Smooth muscle cell (in vitro differentiated cells): ENCODE results near the gene PIMREG. TPM values are rescaled to one million over a fixed set of nuclear protein-coding genes. Genes with fewer than 3 reads are reported as not detected.

Source experiments
- DNase-seq: peaks from one replicate; lab custom pipeline; 2025; ENCODE audit not compliant: unreplicated experiment; lab: John Stamatoyannopoulos, UW
- H2AFZ ChIP-seq: fragments of 200-600 bp; sonication (generic); 2 replicates; pipeline ENCODE4 v1.6.0; 2016; ENCODE audit warnings: antibody characterized with exemption, low read depth, mild to moderate bottlenecking
- H3F3A ChIP-seq: fragments of 200-600 bp; sonication (generic); 2 replicates; pipeline ENCODE4 v1.6.0; 2017; ENCODE audit warnings: antibody characterized with exemption, low read depth
- H3K27ac ChIP-seq: fragments of 200-600 bp; sonication (generic); 2 replicates; pipeline ENCODE4 v1.5.1; 2016; ENCODE audit warnings: low read depth, mild to moderate bottlenecking
- H3K27me3 ChIP-seq: fragments of 200-600 bp; sonication (generic); 2 replicates; pipeline ENCODE4 v1.6.1; 2016; ENCODE audit warnings: low read depth, mild to moderate bottlenecking
- H3K36me3 ChIP-seq: fragments of 200-600 bp; sonication (generic); 2 replicates; pipeline ENCODE4 v1.5.1; 2016; ENCODE audit warnings: low read depth
- H3K4me1 ChIP-seq: fragments of 200-600 bp; sonication (generic); 2 replicates; pipeline ENCODE4 v1.5.1; 2016; ENCODE audit warnings: low read depth
- H3K4me2 ChIP-seq: fragments of 200-600 bp; sonication (generic); 2 replicates; pipeline ENCODE4 v1.6.0; 2016; ENCODE audit warnings: mild to moderate bottlenecking
- H3K4me3 ChIP-seq: fragments of 200-600 bp; sonication (generic); 2 replicates; pipeline ENCODE4 v1.5.1; 2016; ENCODE audit warnings: mild to moderate bottlenecking
- H3K79me2 ChIP-seq: fragments of 200-600 bp; sonication (generic); 2 replicates; pipeline ENCODE4 v1.6.0; 2016; ENCODE audit warnings: low read depth, mild to moderate bottlenecking
- H3K9ac ChIP-seq: fragments of 200-600 bp; sonication (generic); 2 replicates; pipeline ENCODE4 v1.6.0; 2016; ENCODE audit warnings: low read depth
- H3K9me3 ChIP-seq: fragments of 200-600 bp; sonication (generic); replicated peaks from 2 replicates; pipeline ENCODE4 v1.5.1; 2016; ENCODE audit warnings: low read depth
- H4K20me1 ChIP-seq: fragments of 200-600 bp; sonication (generic); 2 replicates; pipeline ENCODE4 v1.6.0; 2016; ENCODE audit warnings: low read depth
- WGBS: methylation state at CpG from one replicate; pipeline ENCODE4 v1.1.7; 2016; ENCODE audit warnings: low lambda C conversion rate; 5-methylcytosine and 5-hydroxymethylcytosine counted together
- polyA plus RNA-seq: library from polyadenylated mRNA; unstranded; fragments of >200 nt; fragmentation: Nextera tagmentation; extraction: Ambion mirVana; gene quantifications from 2 replicates; pipeline ENCODE4 v1.2.1, GENCODE V29; 2016
- total RNA-seq: library from RNA; depleted of rRNA; stranded (reverse); fragments of >200 nt; gene quantifications from 2 replicates; pipeline ENCODE4 v1.2.3, GENCODE V29; 2014
- TF ChIP-seq, protein P1 (sequence below): fragments of 200-600 bp; sonication (generic); IDR thresholded peaks from 2 replicates; pipeline ENCODE4 v1.5.1; 2017; ENCODE audit warnings: borderline replicate concordance, mild to moderate bottlenecking, antibody characterized with exemption; ENCODE audit not compliant: insufficient read depth, poor library complexity, severe bottlenecking

Gene PIMREG
- total and polyA plus RNA-seq, 2 experiments from 2014 or later: 3.5 to 11.7 TPM

DNA sequence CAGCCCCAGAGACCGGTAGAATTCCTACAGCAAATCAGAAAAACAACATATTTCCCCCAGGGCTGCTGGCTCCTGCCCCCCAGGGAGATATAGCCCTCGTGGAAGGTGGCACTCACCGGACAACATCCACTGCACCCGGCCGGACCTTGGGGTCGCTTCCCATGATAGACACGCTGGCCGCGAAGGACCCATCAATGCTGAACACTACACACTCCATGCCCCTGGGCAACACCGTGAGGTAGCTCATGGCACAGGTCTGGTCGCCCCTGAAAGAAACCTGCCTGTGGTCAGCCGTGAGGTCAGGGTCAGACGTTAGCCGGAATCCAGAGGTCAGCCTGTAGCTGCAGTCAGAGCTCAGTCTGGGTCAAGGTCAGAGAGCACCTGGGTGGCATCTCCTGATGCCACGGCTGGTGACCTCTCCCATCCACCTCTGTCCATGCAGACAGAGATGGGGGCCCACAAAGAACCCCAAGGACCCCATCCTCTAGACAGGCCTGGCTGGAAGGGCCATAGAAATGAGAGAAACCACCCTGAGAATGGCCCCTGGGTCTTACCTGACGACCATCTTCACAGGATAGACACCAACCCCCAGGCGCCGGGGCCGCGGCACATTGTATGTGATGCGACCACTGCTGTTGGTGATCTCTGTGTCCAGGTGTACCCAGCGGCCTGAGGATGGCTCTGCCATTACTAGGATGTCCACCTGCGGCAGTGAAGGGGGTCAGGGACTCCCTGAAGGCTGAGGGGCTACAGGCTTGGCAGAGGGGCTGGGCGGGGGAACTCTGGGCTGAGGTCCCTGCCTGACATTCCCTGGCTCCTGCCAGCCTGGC is 19.6 kb downstream of the PIMREG start:
- no peak overlapping the region for H3K9ac ChIP-seq
- H3K27ac ChIP-seq: no peak overlapping the region
- no peaks in the 10 kb centered on the region for H4K20me1 ChIP-seq
- H3K4me1 ChIP-seq: peaks cover 8% of the 10 kb centered on the region
- H3F3A ChIP-seq: no peaks in the 10 kb centered on the region
- no peaks in the 10 kb centered on the region for H3K27me3 ChIP-seq
- no peak overlapping the region for H3K4me3 ChIP-seq
- no peak for DNase-seq
- TF ChIP-seq, protein P1, sequence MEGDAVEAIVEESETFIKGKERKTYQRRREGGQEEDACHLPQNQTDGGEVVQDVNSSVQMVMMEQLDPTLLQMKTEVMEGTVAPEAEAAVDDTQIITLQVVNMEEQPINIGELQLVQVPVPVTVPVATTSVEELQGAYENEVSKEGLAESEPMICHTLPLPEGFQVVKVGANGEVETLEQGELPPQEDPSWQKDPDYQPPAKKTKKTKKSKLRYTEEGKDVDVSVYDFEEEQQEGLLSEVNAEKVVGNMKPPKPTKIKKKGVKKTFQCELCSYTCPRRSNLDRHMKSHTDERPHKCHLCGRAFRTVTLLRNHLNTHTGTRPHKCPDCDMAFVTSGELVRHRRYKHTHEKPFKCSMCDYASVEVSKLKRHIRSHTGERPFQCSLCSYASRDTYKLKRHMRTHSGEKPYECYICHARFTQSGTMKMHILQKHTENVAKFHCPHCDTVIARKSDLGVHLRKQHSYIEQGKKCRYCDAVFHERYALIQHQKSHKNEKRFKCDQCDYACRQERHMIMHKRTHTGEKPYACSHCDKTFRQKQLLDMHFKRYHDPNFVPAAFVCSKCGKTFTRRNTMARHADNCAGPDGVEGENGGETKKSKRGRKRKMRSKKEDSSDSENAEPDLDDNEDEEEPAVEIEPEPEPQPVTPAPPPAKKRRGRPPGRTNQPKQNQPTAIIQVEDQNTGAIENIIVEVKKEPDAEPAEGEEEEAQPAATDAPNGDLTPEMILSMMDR: no peak
- no peaks in the 10 kb centered on the region for H3K79me2 ChIP-seq
- no peak overlapping the region for H3K4me2 ChIP-seq
- H3K9me3 ChIP-seq: no peaks in the 10 kb centered on the region
- 96% methylated on average over 24 of the region's 24 CpGs for WGBS
- H3K36me3 ChIP-seq: no peaks in the 10 kb centered on the region
- H2AFZ ChIP-seq: no peak overlapping the region

- Histone ChIP-seq H3K4me3 (no peak overlapping the region), H3K27ac (no peak overlapping the region), H3K9ac (no peak overlapping the region), H3K27me3 (no peaks in the 10 kb centered on the region), H4K20me1 (no peaks in the 10 kb centered on the region), H3F3A (no peaks in the 10 kb centered on the region), H3K79me2 (no peaks in the 10 kb centered on the region), H2AFZ (no peak overlapping the region), H3K4me2 (no peak overlapping the region), H3K9me3 (no peaks in the 10 kb centered on the region), H3K36me3 (no peaks in the 10 kb centered on the region), H3K4me1 (peaks cover 8% of the 10 kb centered on the region)
- TF ChIP-seq, protein P1: no peak
- DNase-seq: no peak
- 94% methylated on average over 14 of the region's 14 CpGs for WGBS
These were observed 20.3 kb downstream of the PIMREG start for GRCh38 chr17:6464446-6465041.

DNA sequence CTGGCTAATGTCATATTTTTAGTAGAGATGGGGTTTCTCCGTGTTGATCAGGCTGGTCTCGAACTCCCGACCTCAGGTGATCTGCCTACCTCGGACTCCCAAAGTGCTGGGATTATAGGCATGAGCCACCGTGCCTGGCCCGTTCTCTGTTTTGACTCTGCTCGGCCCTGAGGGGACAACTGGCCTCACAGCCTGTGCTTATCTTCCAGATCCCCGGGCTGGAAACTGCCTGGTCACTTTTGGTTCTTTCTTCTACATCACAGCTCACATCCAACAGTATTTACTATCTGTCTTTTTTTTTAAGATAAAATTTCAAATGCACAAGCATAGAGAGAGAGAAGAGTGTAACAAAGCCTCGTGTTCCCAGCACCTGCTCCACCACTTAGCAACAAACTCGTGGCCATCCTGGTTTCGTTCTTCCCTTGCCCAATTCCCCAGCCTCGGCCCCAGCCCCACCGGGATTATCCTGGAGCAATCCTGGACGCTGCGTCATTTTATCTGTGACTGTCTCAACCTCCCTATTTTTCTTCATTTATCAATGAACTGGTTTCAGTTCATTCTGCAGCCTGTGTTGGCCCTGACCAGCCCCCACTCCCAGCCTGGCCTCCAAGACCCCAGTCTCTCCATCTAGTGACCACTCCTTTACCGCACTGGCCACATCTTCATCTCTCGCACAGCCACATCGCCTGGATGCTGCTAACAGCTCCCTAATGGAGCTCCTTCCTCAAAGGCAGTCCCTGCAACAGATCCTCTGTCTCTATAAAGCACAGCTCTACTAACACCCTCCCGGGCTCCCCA is 21.1 kb downstream of the PIMREG start:
- Histone ChIP-seq H2AFZ (no peak overlapping the region), H3K79me2 (no peaks in the 10 kb centered on the region), H3K4me2 (no peak overlapping the region), H3K4me1 (peaks cover 8% of the 10 kb centered on the region), H3K9ac (no peak overlapping the region), H3K27me3 (no peaks in the 10 kb centered on the region), H3K9me3 (no peaks in the 10 kb centered on the region), H4K20me1 (no peaks in the 10 kb centered on the region), H3K27ac (no peak overlapping the region), H3K36me3 (no peaks in the 10 kb centered on the region), H3F3A (no peaks in the 10 kb centered on the region), H3K4me3 (no peak overlapping the region)
- no peak for DNase-seq
- 69% methylated on average over 19 of the region's 19 CpGs for WGBS
- TF ChIP-seq, protein P1: no peak
